K562 (cell line): Measurements from ENCODE around the gene FADD. TPM values are rescaled to one million over a fixed set of nuclear protein-coding genes. Genes with fewer than 3 reads are reported as not detected.

ENCODE experiments used
- CREB1 ChIP-seq, 2 experiments: sonication (generic) in 1 of 2; formaldehyde crosslinking in 1 of 2; IDR thresholded peaks; 2 replicates each; pipeline versions ENCODE4 v1.6.1 to v1.8.0; 2012 to 2022; ENCODE audit warnings: inconsistent platforms in 1 of 2, mild to moderate bottlenecking in 1 of 2, missing genetic modification reagents in 1 of 2, moderate library complexity in 1 of 2
- FUS ChIP-seq: fragments of 200-400 bp; formaldehyde crosslinking; optimal IDR thresholded peaks from 2 replicates; pipeline ENCODE3; 2017; ENCODE audit warnings: low read depth, low read length
- IFI16 ChIP-seq: fragments of 250-450 bp; sonication (Bioruptor Pico); IDR thresholded peaks from 2 replicates; pipeline ENCODE4 v2.1.2; 2022; ENCODE audit warnings: mild to moderate bottlenecking, inconsistent platforms
- RBM15 ChIP-seq: fragments of 200-400 bp; formaldehyde crosslinking; IDR thresholded peaks from 2 replicates; pipeline ENCODE4 v1.6.1; 2018; ENCODE audit warnings: mild to moderate bottlenecking, low read length, moderate library complexity; ENCODE audit not compliant: insufficient read depth
- ZBTB9 ChIP-seq: fragments of 450-650 bp; formaldehyde crosslinking; IDR thresholded peaks from 2 replicates; pipeline ENCODE4 v1.4.0; 2020; ENCODE audit warnings: mild to moderate bottlenecking, moderate library complexity
- ZNF518B ChIP-seq: fragments of 250-450 bp; sonication (Bioruptor Pico); IDR thresholded peaks from 2 replicates; pipeline ENCODE4 v1.5.0; 2021; ENCODE audit warnings: mild to moderate bottlenecking, moderate library complexity
- ZNF583 ChIP-seq: fragments of 250-450 bp; sonication (Bioruptor Pico); IDR thresholded peaks from 2 replicates; pipeline ENCODE4 v1.4.0; 2020
- ZNF707 ChIP-seq: fragments of 250-450 bp; sonication (Bioruptor Pico); conservative IDR thresholded peaks from 2 replicates; pipeline ENCODE4 v1.8.0; 2022; ENCODE audit warnings: inconsistent platforms, mild to moderate bottlenecking, moderate library complexity
- polyA plus RNA-seq, 8 experiments: library from polyadenylated mRNA; depleted of rRNA in 4 of 8; stranded (reverse) in 5 of 8; unstranded in 3 of 8; fragments of >200 nt; fragmentation: Nextera tagmentation in 2 of 8; fragmentation: Illumina TruSeq in 1 of 8; extraction: Ambion mirVana in 2 of 8; extraction: Trizol in 1 of 8; gene quantifications; 2 replicates each; pipeline versions ENCODE4 v1.2.1 to v1.2.3, GENCODE V29; 2011 to 2014; ENCODE audit warnings: inconsistent platforms in 1 of 8, missing spikeins in 1 of 8
- total RNA-seq, 7 experiments: library from RNA; depleted of rRNA in 6 of 7; stranded (reverse); fragments of >200 nt in 6 of 7; fragmentation: Illumina TruSeq in 2 of 7; extraction: Trizol in 2 of 7; gene quantifications; 2 replicates each; pipeline versions ENCODE4 v1.2.1 to v1.2.3, GENCODE V29; 2011 to 2021; ENCODE audit warnings: low replicate concordance in 1 of 7

The FADD gene
- total and polyA plus RNA-seq, 9 of the 15 experiments (the other 6 are each of a cell fraction or from before 2014, with no cell fraction given): 0.29 to 26.9 (median 20.4) TPM

- TF ChIP-seq ZNF707 (CRISPR knock-in tag) (no peak), FUS (no peak), IFI16 (CRISPR knock-in tag) (no peak), ZBTB9 (CRISPR knock-in tag) (no peak), RBM15 (no peak), ZNF518B (no peak), ZNF583 (CRISPR knock-in tag) (no peak), CREB1 (IDR thresholded peaks at IDR 0.05) (no peak), CREB1 (CRISPR knock-in tag; IDR thresholded peaks at IDR 0.05) (no peak)
- TF ChIP-seq, all 486 proteins: peak for 0
Measured at GRCh38 chr11:70241709-70242108, 38.6 kb downstream of the FADD start (continued).
